H1 (cell line): Measurements from ENCODE around the gene RAB39A. TPM values are rescaled to one million over a fixed set of nuclear protein-coding genes. Genes with fewer than 3 reads are reported as not detected.

ENCODE experiments used
- CTBP2 ChIP-seq: IDR thresholded peaks from 2 replicates; pipeline ENCODE4 v1.7.0; 2011; ENCODE audit warnings: borderline replicate concordance, mild to moderate bottlenecking, moderate library complexity, mixed read lengths, low read length; ENCODE audit not compliant: insufficient read depth, insufficient read length
- EP300 ChIP-seq, 2 experiments: IDR thresholded peaks; 1 replicate in 1 of 2; 2 replicates in 1 of 2; pipeline ENCODE4 v1.6.1; 2011 to 2012; ENCODE audit warnings: low read depth in 2 of 2, low read length in 2 of 2, mild to moderate bottlenecking in 2 of 2, borderline replicate concordance in 1 of 2, inconsistent platforms in 1 of 2, moderate library complexity in 1 of 2
- TBP ChIP-seq: IDR thresholded peaks from 2 replicates; pipeline ENCODE4 v1.6.1; 2011; ENCODE audit warnings: low read depth, low read length, improper control_type of control experiment
- polyA plus RNA-seq, 7 experiments: library from polyadenylated mRNA; depleted of rRNA in 3 of 7; stranded (reverse) in 5 of 7; unstranded in 2 of 7; fragments of >200 nt in 5 of 7; fragments of 200-250 nt in 2 of 7; gene quantifications; 1 replicate in 5 of 7; 2 replicates in 1 of 7; 4 replicates in 1 of 7; pipeline versions ENCODE4 v1.2.1 to v1.2.3, GENCODE V29; 2011 to 2013; ENCODE audit warnings: missing spikeins in 2 of 7, mixed read lengths in 2 of 7
- total RNA-seq: library from RNA; stranded (reverse); fragmentation: NEBNext Ultra II Directional; extraction: Animal tissue kit (Norgen Biotek cat#: 25700); gene quantifications from 2 replicates; pipeline ENCODE4 v1.2.1, GENCODE V29; 2021
- TF ChIP-seq, protein P1 (sequence below): fragments of 300-600 bp; sonication (generic); IDR thresholded peaks from 2 replicates; pipeline ENCODE4 v1.7.1; 2012; ENCODE audit warnings: low read length, moderate library complexity, mild to moderate bottlenecking, inconsistent platforms; ENCODE audit not compliant: insufficient replicate concordance

RAB39A gene
- total and polyA plus RNA-seq, 2 of the 8 experiments (the other 6 are each of a cell fraction or from before 2014, with no cell fraction given): 7.1 to 19.1 TPM

DNA sequence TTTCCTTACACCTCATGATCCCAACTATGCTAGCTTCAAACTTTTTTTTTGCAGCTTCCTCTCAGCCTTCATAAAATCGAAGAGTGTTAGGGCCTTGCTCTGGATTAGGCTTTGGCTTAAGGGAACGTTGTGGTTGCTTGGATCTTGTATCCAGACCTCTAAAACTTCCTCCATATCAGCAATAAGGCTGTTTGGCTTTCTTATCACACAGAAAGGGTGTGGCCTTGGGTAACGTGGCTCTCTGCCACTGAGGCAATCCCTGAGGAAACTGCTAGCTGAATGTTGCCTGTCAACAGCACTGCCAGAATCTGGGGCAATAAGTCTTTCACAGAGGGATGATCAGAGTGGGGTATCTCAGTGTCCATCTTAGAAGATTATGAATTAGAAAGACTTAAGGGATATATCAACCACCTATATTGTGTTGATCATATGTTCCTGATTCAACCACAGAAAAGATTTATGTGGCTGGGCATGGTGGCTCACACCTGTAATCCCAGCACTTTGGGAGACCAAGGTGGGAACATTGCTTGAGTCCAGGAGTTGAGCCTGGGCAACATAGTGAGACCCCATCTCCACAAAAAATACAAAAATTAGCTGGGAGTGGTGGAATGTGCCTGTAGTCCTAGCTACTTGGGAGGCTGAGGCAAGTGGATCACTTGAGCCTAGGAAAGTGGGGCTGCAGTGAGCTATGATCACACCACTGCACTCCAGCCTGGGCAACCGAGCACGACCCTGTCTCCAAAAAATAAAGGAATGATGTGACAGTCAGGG, 67.9 kb downstream of the RAB39A start (continued):
- TF ChIP-seq TBP (no peak), CTBP2 (no peak), EP300 (IDR thresholded peaks at IDR 0.05; ENCODE audit: borderline replicate concordance in 1 of 2, low read depth in 2 of 2, low read length in 2 of 2) (no peak)
- TF ChIP-seq, protein P1, sequence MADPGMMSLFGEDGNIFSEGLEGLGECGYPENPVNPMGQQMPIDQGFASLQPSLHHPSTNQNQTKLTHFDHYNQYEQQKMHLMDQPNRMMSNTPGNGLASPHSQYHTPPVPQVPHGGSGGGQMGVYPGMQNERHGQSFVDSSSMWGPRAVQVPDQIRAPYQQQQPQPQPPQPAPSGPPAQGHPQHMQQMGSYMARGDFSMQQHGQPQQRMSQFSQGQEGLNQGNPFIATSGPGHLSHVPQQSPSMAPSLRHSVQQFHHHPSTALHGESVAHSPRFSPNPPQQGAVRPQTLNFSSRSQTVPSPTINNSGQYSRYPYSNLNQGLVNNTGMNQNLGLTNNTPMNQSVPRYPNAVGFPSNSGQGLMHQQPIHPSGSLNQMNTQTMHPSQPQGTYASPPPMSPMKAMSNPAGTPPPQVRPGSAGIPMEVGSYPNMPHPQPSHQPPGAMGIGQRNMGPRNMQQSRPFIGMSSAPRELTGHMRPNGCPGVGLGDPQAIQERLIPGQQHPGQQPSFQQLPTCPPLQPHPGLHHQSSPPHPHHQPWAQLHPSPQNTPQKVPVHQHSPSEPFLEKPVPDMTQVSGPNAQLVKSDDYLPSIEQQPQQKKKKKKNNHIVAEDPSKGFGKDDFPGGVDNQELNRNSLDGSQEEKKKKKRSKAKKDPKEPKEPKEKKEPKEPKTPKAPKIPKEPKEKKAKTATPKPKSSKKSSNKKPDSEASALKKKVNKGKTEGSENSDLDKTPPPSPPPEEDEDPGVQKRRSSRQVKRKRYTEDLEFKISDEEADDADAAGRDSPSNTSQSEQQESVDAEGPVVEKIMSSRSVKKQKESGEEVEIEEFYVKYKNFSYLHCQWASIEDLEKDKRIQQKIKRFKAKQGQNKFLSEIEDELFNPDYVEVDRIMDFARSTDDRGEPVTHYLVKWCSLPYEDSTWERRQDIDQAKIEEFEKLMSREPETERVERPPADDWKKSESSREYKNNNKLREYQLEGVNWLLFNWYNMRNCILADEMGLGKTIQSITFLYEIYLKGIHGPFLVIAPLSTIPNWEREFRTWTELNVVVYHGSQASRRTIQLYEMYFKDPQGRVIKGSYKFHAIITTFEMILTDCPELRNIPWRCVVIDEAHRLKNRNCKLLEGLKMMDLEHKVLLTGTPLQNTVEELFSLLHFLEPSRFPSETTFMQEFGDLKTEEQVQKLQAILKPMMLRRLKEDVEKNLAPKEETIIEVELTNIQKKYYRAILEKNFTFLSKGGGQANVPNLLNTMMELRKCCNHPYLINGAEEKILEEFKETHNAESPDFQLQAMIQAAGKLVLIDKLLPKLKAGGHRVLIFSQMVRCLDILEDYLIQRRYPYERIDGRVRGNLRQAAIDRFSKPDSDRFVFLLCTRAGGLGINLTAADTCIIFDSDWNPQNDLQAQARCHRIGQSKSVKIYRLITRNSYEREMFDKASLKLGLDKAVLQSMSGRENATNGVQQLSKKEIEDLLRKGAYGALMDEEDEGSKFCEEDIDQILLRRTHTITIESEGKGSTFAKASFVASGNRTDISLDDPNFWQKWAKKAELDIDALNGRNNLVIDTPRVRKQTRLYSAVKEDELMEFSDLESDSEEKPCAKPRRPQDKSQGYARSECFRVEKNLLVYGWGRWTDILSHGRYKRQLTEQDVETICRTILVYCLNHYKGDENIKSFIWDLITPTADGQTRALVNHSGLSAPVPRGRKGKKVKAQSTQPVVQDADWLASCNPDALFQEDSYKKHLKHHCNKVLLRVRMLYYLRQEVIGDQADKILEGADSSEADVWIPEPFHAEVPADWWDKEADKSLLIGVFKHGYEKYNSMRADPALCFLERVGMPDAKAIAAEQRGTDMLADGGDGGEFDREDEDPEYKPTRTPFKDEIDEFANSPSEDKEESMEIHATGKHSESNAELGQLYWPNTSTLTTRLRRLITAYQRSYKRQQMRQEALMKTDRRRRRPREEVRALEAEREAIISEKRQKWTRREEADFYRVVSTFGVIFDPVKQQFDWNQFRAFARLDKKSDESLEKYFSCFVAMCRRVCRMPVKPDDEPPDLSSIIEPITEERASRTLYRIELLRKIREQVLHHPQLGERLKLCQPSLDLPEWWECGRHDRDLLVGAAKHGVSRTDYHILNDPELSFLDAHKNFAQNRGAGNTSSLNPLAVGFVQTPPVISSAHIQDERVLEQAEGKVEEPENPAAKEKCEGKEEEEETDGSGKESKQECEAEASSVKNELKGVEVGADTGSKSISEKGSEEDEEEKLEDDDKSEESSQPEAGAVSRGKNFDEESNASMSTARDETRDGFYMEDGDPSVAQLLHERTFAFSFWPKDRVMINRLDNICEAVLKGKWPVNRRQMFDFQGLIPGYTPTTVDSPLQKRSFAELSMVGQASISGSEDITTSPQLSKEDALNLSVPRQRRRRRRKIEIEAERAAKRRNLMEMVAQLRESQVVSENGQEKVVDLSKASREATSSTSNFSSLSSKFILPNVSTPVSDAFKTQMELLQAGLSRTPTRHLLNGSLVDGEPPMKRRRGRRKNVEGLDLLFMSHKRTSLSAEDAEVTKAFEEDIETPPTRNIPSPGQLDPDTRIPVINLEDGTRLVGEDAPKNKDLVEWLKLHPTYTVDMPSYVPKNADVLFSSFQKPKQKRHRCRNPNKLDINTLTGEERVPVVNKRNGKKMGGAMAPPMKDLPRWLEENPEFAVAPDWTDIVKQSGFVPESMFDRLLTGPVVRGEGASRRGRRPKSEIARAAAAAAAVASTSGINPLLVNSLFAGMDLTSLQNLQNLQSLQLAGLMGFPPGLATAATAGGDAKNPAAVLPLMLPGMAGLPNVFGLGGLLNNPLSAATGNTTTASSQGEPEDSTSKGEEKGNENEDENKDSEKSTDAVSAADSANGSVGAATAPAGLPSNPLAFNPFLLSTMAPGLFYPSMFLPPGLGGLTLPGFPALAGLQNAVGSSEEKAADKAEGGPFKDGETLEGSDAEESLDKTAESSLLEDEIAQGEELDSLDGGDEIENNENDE: no peak
- TF ChIP-seq, all 59 proteins: peak for 0
